HepG2 (cell line): ENCODE measurements around the gene KLHL21. TPM values are rescaled to one million over a fixed set of nuclear protein-coding genes. Genes with fewer than 3 reads are reported as not detected.
A peak's percentile ranks its signal among the peaks of the same experiment; 100 is the strongest.

Source experiments
- FOSL1 ChIP-seq: sonication (generic); formaldehyde crosslinking; IDR thresholded peaks from 2 replicates; pipeline ENCODE4 v1.9.0; 2021; ENCODE audit warnings: missing genetic modification reagents, borderline replicate concordance
- GABPA ChIP-seq, 2 experiments: IDR thresholded peaks; 2 replicates each; pipeline ENCODE4 v1.6.1; 2011 to 2016; ENCODE audit warnings: low read depth in 2 of 2, low read length in 1 of 2, missing biosample characterization in 1 of 2, missing genetic modification characterization in 1 of 2
- GPN1 ChIP-seq: sonication (generic); formaldehyde crosslinking; IDR thresholded peaks from 2 replicates; pipeline ENCODE4 v1.5.1; 2020; ENCODE audit warnings: missing genetic modification reagents, borderline replicate concordance
- HMGXB3 ChIP-seq: sonication (generic); formaldehyde crosslinking; IDR thresholded peaks from 2 replicates; pipeline ENCODE4 v1.4.0; 2020; ENCODE audit warnings: missing genetic modification reagents, borderline replicate concordance
- MAF1 ChIP-seq: sonication (generic); formaldehyde crosslinking; IDR thresholded peaks from 2 replicates; pipeline ENCODE4 v1.5.0; 2020; ENCODE audit warnings: missing genetic modification reagents, borderline replicate concordance
- NR2F6 ChIP-seq, 2 experiments: IDR thresholded peaks; 2 replicates each; pipeline ENCODE4 v1.6.1; 2016; ENCODE audit warnings: antibody characterized with exemption in 1 of 2, mild to moderate bottlenecking in 1 of 2
- PHF8 ChIP-seq: sonication (generic); formaldehyde crosslinking; IDR thresholded peaks from 2 replicates; pipeline ENCODE4 v1.5.0; 2020; ENCODE audit warnings: missing genetic modification reagents
- REXO4 ChIP-seq: sonication (generic); formaldehyde crosslinking; IDR thresholded peaks from 2 replicates; pipeline ENCODE4 v1.8.0; 2022; ENCODE audit warnings: missing genetic modification reagents, mild to moderate bottlenecking, borderline replicate concordance
- RFXAP ChIP-seq: sonication (generic); formaldehyde crosslinking; IDR thresholded peaks from 2 replicates; pipeline ENCODE4 v1.4.0; 2020; ENCODE audit warnings: missing genetic modification reagents, borderline replicate concordance
- SMC3 ChIP-seq: IDR thresholded peaks from 2 replicates; pipeline ENCODE4 v1.6.1; 2011; ENCODE audit warnings: low read length, improper control_type of control experiment
- SOX13 ChIP-seq, 3 experiments: fragments of 450-650 bp in 1 of 3; sonication (generic) in 1 of 3; formaldehyde crosslinking in 1 of 3; IDR thresholded peaks in 2 of 3; conservative IDR thresholded peaks in 1 of 3; 2 replicates each; pipeline versions ENCODE4 v1.5.0 to v1.6.1; 2016 to 2020; ENCODE audit warnings: antibody characterized with exemption in 1 of 3, mild to moderate bottlenecking in 1 of 3, missing compliant biosample characterization in 1 of 3, missing genetic modification reagents in 1 of 3, moderate library complexity in 1 of 3
- SRY ChIP-seq: sonication (generic); formaldehyde crosslinking; IDR thresholded peaks from 2 replicates; pipeline ENCODE4 v1.8.0; 2022; ENCODE audit warnings: mild to moderate bottlenecking, missing genetic modification reagents
- TCF12 ChIP-seq, 2 experiments: fragments of 450-650 bp in 1 of 2; sonication (generic) in 1 of 2; formaldehyde crosslinking in 1 of 2; IDR thresholded peaks; 2 replicates each; pipeline versions ENCODE4 v1.6.1 to v1.8.0; 2017 to 2022; ENCODE audit warnings: antibody characterized with exemption in 1 of 2, mild to moderate bottlenecking in 1 of 2, missing genetic modification reagents in 1 of 2, moderate library complexity in 1 of 2
- ZMYM3 ChIP-seq: sonication (generic); formaldehyde crosslinking; IDR thresholded peaks from 2 replicates; pipeline ENCODE4 v1.5.1; 2020; ENCODE audit warnings: mild to moderate bottlenecking, missing genetic modification reagents
- ZNF205 ChIP-seq: IDR thresholded peaks from 2 replicates; pipeline ENCODE4 v1.6.1; 2018; ENCODE audit warnings: missing biosample characterization, missing genetic modification reagents
- ZNF329 ChIP-seq: sonication (generic); formaldehyde crosslinking; IDR thresholded peaks from 2 replicates; pipeline ENCODE4 v1.9.0; 2021; ENCODE audit warnings: low read depth, mild to moderate bottlenecking, missing genetic modification reagents
- ZNF543 ChIP-seq: sonication (generic); formaldehyde crosslinking; IDR thresholded peaks from 2 replicates; pipeline ENCODE4 v1.4.0; 2020; ENCODE audit warnings: mild to moderate bottlenecking, missing genetic modification reagents
- ZNF691 ChIP-seq: sonication (generic); formaldehyde crosslinking; IDR thresholded peaks from 2 replicates; pipeline ENCODE4 v1.4.0; 2020; ENCODE audit warnings: missing genetic modification reagents, low read depth, mild to moderate bottlenecking, borderline replicate concordance
- ZSCAN9 ChIP-seq: IDR thresholded peaks from 2 replicates; pipeline ENCODE4 v1.6.1; 2016; ENCODE audit warnings: borderline replicate concordance
- polyA plus RNA-seq, 8 experiments: library from polyadenylated mRNA; depleted of rRNA in 3 of 8; stranded (reverse) in 7 of 8; unstranded in 1 of 8; fragments of >200 nt; fragmentation: Illumina TruSeq in 4 of 8; extraction: Trizol in 4 of 8; gene quantifications; 2 replicates each; pipeline versions ENCODE4 v1.2.1 to v1.2.3, GENCODE V29; 2011 to 2016; ENCODE audit warnings: low read depth in 4 of 8, missing spikeins in 1 of 8, mixed read lengths in 1 of 8; ENCODE audit not compliant: insufficient read depth in 1 of 8
- total RNA-seq, 5 experiments: library from RNA; depleted of rRNA; stranded (reverse); fragments of >200 nt; fragmentation: Illumina TruSeq; extraction: Trizol; gene quantifications; 2 replicates each; pipeline ENCODE4 v1.2.3, GENCODE V29; 2016; ENCODE audit warnings: low read depth in 1 of 5
- TF ChIP-seq, protein P1 (sequence below): sonication (generic); formaldehyde crosslinking; IDR thresholded peaks from 2 replicates; pipeline ENCODE4 v1.5.1; 2020; ENCODE audit warnings: mild to moderate bottlenecking, missing genetic modification reagents

The KLHL21 gene
- total and polyA plus RNA-seq, 2 of the 13 experiments (the other 11 are each of a cell fraction or from before 2014, with no cell fraction given): 14.8 to 25.0 TPM

- no peak for TF ChIP-seq HMGXB3 (CRISPR knock-in tag)
- TF ChIP-seq ZNF329 (CRISPR knock-in tag): no peak
- peak; percentile 1; the same call in 1 of the 2 replicates for TF ChIP-seq ZMYM3 (CRISPR knock-in tag)
- no peak for TF ChIP-seq GABPA (IDR thresholded peaks at IDR 0.05; ENCODE audit: low read depth, low read length)
- TF ChIP-seq GABPA (CRISPR knock-in tag; IDR thresholded peaks at IDR 0.05; ENCODE audit: low read depth): no peak
- TF ChIP-seq MAF1 (CRISPR knock-in tag): no peak; the same call in 1 of the 2 replicates
- no peak for TF ChIP-seq GPN1
- TF ChIP-seq PHF8: no peak; the same call in 1 of the 2 replicates
- no peak for TF ChIP-seq SMC3
- no peak for TF ChIP-seq TCF12 (IDR thresholded peaks at IDR 0.05)
- TF ChIP-seq TCF12 (CRISPR knock-in tag; IDR thresholded peaks at IDR 0.05): no peak
- no peak for TF ChIP-seq ZSCAN9 (CRISPR knock-in tag)
- no peak for TF ChIP-seq SOX13 (IDR thresholded peaks at IDR 0.05)
- TF ChIP-seq SOX13 (CRISPR knock-in tag; conservative IDR thresholded peaks at IDR 0.05 in 1 of 2, IDR thresholded peaks at IDR 0.05 in 1 of 2): 0 out of 4 replicates have a peak, but pooled peaks of 1 of the 2 experiments have one; percentile 5
- TF ChIP-seq ZNF543: peak; percentile 56; the same call in 1 of the 2 replicates
- TF ChIP-seq FOSL1 (CRISPR knock-in tag): no peak
- TF ChIP-seq ZNF691 (CRISPR knock-in tag): no peak
- TF ChIP-seq SRY (CRISPR knock-in tag): no peak
- TF ChIP-seq RFXAP: no peak
- no peak for TF ChIP-seq ZNF205 (CRISPR knock-in tag)
- TF ChIP-seq, protein P1, sequence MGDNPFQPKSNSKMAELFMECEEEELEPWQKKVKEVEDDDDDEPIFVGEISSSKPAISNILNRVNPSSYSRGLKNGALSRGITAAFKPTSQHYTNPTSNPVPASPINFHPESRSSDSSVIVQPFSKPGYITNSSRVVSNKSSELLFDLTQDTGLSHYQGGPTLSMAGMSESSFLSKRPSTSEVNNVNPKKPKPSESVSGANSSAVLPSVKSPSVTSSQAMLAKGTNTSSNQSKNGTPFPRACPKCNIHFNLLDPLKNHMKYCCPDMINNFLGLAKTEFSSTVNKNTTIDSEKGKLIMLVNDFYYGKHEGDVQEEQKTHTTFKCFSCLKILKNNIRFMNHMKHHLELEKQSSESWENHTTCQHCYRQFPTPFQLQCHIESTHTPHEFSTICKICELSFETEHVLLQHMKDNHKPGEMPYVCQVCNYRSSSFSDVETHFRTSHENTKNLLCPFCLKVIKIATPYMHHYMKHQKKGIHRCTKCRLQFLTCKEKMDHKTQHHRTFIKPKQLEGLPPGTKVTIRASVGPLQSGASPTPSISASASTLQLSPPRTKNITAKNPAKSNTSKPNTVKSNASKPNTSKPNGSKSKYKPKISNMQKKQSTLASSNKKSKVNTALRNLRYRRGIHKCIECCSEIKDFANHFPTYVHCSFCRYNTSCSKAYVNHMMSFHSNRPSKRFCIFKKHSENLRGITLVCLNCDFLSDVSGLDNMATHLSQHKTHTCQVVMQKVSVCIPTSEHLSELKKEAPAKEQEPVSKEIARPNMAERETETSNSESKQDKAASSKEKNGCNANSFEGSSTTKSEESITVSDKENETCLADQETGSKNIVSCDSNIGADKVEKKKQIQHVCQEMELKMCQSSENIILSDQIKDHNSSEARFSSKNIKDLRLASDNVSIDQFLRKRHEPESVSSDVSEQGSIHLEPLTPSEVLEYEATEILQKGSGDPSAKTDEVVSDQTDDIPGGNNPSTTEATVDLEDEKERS (CRISPR knock-in tag): peak; percentile 12; the same call in 1 of the 2 replicates
- TF ChIP-seq REXO4 (CRISPR knock-in tag): no peak
- TF ChIP-seq NR2F6 (IDR thresholded peaks at IDR 0.05): no peak
- TF ChIP-seq NR2F6 (CRISPR knock-in tag; IDR thresholded peaks at IDR 0.05): no peak
Measured at GRCh38 chr1:6601049-6601922, 1.4 kb downstream of the KLHL21 start (continued).
